Astrocyte of the cerebellum (primary cell): ENCODE measurements around the gene SCMH1.
"Not testable (repeated sequence)": the region's sequence is repeated elsewhere in the genome, so short reads cannot be mapped to it uniquely, and the experiment has no call there.

Experiments
- DNase-seq: peaks from one replicate; pipeline ENCODE4 v3.0.0-alpha.2; 2011; ENCODE audit warnings: low read depth
- H3K4me3 ChIP-seq: 2 replicates; pipeline ENCODE4 v1.5.1; 2011; ENCODE audit warnings: mild to moderate bottlenecking, low read depth, low read length, moderate library complexity
- CTCF ChIP-seq: IDR thresholded peaks from 2 replicates; pipeline ENCODE4 v1.5.1; 2012; ENCODE audit warnings: low read length, low read depth, moderate library complexity, mild to moderate bottlenecking; ENCODE audit errors: missing control alignments
- in situ Hi-C: cut with HindIII; loops from 2 replicates; pipeline ENCODE4 v1.10.0; 2017; ENCODE audit warnings: low sequenced_read_pairs

SCMH1 gene

GRCh38 chr1:41259221-41259620, 17.1 kb upstream of the SCMH1 start:
- in situ Hi-C loops: no loop called here
- no peak for DNase-seq
- no peak overlapping the region for H3K4me3 ChIP-seq
- no peak for TF ChIP-seq CTCF

DNA sequence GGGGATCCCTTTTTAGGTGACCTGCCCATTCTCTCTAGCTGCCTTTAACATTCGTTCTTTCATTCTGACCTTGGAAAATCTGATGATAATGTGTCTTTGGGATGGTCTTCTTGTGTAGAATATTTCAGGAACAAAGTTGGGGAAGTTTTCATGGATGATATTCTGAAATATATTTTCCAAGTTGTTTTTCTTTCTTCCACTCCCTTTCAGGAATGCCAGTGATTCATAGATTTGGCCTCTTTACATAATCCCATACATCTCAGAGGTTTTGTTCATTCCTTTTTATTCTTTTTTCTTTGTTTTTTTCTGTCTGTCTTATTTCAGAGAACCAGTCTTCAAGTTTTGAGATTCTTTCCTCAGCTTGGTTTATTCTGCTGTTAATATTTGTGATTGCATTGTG, 13.9 kb upstream of the SCMH1 start:
- in situ Hi-C loops: no loop called here
- no peak for DNase-seq
- TF ChIP-seq CTCF: no peak
- H3K4me3 ChIP-seq: no peak overlapping the region

DNA sequence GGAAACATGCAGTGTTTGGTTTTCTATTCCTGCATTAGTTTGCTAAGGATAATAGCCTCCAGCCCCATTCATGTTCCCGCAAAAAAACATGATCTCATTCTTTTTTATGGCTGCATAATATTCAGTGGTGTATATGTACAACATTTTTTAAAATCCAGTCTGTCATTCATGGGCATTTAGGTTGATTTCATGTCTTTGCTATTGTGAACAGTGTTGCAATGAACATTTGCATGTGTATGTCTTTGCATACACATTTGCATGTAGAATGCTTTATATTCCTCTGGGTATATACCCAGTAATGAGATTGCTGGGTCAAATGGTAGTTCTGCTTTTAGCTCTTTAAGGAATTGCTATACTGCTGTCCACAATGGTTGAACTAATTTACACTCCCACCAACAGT, 9.0 kb upstream of the SCMH1 start:
- H3K4me3 ChIP-seq, DNase-seq, in situ Hi-C loops: not testable (repeated sequence)

- DNase-seq: no peak
- in situ Hi-C loops: no loop called here
- no peak overlapping the region for H3K4me3 ChIP-seq
- no peak for TF ChIP-seq CTCF
Observed at GRCh38 chr1:41249319-41249718, 7.2 kb upstream of the SCMH1 start.

- in situ Hi-C loops: no loop called here
- no peak for TF ChIP-seq CTCF
- no peak overlapping the region for H3K4me3 ChIP-seq
- no peak for DNase-seq
Observed at GRCh38 chr1:41246568-41246967, 4.5 kb upstream of the SCMH1 start.

DNA sequence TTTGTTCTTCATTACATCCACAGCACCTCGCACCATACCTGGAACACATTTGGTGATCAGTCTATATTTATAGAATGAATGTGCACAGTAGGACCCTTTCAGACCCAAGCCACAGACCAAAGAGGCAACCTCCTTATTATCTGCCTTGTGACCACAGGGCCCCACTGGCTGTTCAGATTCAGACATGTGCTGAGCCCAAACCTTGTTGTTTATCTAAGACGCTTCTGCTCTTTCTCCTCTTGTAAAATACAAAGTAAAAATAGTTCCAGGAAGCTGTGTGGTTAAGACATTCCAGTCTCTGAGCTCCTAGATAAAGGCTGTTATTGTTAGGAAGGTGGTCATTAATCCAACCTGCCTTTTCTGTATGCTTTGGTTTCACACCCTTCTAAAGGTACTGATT, 3.6 kb upstream of the SCMH1 start:
- in situ Hi-C loops: no loop called here
- H3K4me3 ChIP-seq: no peak overlapping the region
- TF ChIP-seq CTCF: no peak
- peak; percentile 23 for DNase-seq

GRCh38 chr1:41243079-41243385, 926 bp upstream of the SCMH1 start:
- in situ Hi-C loops: no loop called here
- TF ChIP-seq CTCF: no peak
- no peak for DNase-seq
- H3K4me3 ChIP-seq: peak overlapping the region; percentile 57
